ENCODE data around the gene ULBP2.
"Not testable (repeated sequence)": the region's sequence is repeated elsewhere in the genome, so short reads cannot be mapped to it uniquely, and the experiment has no call there.

ULBP2 gene, protein sequence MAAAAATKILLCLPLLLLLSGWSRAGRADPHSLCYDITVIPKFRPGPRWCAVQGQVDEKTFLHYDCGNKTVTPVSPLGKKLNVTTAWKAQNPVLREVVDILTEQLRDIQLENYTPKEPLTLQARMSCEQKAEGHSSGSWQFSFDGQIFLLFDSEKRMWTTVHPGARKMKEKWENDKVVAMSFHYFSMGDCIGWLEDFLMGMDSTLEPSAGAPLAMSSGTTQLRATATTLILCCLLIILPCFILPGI

DNA sequence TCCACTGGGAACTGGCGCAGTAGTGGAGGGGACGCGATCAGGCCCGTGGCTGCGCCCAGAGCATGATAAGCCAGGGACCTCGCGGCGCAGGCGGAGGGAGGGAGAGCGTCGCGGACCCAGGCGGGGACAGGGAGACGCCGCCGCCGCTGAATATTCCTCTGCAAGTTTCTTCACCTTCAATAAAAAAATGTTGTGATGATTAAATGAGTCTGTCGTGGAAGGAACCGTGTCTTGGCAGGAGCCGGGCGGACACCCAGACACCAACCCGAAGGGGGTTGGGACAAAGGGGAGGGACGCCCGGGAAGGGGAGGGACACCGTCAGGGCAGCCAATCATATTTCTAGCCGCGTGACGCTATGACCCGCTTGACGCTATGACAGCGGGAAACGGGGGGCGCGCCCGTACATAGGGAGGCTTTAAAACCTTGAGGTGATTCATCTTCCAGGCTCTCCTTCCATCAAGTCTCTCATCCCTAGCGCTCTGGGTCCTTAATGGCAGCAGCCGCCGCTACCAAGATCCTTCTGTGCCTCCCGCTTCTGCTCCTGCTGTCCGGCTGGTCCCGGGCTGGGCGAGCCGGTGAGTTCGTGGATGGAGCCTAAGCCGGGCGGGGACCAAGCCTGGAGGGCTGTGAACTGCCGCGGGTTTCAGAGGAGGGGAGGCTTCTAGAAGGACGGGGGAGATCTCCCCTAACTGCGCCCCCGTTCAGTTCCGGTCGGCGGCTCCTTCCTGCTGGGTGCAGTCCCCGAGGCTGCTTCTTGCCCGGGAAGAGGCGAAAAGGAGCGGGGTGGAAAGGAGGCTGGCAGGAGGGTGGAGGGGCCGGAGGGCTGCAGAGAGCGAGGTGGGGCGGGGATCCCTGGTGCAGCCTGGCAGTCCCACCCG lies at the start of gene ULBP2:
TSS of gene ULBP2 (plus strand) at position 432 of the 878 bp plus-strand sequence. CDS start at position 491, 59 bp downstream.
- peak; percentile 76 for DNase-seq (ENCODE audit: low read depth)

DNA sequence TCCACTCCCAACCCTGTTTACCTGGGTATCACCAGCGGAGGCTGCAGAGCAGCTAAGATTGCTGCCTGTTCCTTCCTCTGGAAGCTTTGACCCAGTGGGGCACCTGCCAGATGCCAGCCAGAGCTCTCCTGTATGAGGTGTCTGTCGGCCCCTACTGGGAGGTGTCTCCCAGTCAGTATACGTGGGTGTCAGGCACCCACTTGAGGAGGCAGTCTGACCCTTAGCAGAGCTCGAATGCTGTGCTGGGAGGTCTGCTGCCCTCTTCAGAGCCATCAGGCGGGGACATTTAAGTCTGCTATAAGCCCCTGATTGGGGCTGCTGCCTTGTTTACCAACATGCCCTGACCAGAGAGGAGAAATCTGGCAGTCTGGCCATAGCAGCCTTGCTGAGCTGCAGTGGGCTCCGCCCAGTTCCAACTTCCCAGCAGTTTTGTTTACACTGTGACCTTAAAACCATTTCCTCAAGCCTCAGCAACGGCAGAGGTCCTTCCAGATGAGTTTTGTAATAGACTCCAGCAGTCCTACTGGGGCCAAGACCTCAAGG lies 46.7 kb upstream of the ULBP2 start:
- DNase-seq (ENCODE audit: low read depth) = no peak

DNA sequence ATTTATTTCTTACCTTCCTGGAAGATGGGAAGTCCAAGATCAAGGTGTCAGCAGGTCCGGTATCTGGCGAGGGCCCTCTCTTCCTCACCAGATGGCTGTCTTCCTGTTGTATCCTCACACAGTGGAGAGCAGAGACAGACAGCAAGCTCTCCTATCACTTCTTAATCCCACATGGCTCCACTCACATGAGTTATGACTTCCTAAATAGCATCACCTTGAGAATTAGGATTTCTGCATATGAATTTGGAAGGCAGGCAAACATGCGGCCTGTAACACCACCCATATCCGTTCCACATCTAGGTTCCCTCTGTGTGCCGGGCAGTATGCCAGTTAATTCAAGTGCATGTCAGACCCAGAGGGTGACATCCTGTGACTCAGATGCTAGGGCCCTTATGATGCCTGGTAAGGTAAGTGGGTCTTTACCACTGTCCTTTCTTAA lies 46.0 kb upstream of the ULBP2 start:
- DNase-seq (ENCODE audit: low read depth) = peak; percentile 23

DNA sequence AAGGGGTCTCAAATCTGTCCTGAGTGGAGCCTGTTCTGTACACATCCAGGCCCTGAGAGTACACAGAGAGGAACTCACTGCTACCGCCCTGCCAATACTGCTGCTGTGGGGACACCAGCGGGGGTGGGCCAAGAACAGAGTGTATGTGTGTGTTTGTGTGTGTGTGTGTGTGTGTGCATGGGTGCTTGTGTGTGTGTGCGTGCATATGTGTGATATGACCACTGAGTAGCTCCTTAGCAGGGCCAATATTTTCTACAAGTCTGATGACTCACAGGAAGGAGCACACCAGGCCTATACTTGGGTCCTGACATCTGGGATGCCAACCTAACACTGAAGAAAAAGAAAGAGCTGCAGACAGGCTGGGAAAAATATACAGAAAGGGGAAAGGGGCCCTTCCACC lies 45.3 kb upstream of the ULBP2 start:
- DNase-seq (ENCODE audit: low read depth) = no peak

DNA sequence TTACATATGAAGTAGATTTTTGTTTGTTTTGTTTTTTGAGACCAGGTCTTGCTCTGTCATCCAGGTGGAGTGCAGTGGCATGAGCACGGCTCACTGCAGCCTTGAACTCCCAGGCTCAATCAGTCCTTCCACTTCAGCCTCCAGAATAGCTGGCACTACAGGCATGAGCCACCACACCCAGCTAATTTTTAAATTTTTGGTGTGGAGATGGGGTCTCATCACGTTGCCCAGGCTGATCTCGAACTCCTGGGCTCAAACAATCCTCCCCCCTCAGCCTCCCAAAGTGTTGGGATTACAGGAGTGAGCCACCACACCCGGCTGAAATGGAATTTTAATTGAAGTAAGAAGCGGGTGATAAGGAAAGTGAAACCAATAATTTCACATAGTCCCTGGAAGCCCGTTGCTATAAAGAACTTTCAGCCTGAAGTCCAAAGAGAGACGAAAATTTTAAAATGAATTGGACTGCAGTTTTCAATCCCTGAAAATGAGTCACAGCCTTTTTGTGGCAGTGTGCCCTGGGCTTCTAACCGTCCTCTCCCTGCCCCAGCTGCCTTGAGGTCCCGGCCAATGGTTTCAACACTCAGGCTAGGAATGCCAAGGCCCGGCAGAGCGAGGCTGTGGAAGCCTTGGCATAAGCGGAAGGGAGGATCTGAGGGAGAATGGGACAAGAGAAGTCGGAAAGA lies 44.7 kb upstream of the ULBP2 start:
- no peak for DNase-seq (ENCODE audit: low read depth)

DNA sequence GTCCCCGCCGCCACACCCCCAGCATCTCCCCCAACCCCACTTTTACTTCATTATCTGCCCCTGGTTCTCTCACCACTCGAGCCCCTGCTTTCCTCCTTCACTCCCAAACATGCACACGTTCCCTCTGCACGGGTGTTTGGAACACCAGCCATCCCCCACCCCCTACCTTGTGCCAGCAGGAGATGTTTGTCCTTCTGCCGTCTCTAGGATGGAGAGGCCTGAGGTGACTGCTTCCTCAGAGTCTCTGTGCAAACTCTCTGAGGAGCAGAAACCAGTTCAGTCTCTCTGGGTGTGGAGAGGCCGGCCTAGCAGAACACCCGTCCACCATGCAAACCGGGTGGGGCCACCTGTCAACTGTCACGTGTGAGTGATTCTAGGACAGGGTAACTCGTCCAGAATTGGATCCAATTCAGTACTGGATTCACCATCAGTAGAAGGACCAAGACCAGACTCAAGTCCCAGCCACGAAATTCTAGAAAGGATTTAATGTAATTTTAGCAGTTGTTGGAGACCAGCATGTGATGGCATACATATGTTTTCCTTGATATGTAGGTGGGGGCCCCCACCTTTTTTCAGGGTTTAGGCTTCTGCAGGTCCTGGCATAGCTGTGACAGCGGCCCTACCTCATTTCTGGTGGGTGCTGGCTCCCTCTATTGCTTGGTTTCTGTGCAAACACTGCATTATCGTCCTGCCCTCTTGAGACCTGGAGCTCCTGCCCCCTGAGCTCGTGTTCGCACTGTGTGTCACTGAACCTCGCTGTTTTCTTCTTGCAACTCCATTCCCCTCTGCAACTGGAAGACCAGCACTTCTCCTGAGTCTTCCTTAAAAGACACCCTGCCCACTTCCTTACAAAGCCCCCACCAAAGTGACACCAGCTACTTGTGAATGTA lies 43.7 kb upstream of the ULBP2 start, which contains the start of gene RAET1E:
TSS of gene RAET1E (minus strand) at position 259 of the 890 bp plus-strand sequence. CDS start 7,212 bp downstream, outside the sequence.
- DNase-seq (ENCODE audit: low read depth) = no peak

DNA sequence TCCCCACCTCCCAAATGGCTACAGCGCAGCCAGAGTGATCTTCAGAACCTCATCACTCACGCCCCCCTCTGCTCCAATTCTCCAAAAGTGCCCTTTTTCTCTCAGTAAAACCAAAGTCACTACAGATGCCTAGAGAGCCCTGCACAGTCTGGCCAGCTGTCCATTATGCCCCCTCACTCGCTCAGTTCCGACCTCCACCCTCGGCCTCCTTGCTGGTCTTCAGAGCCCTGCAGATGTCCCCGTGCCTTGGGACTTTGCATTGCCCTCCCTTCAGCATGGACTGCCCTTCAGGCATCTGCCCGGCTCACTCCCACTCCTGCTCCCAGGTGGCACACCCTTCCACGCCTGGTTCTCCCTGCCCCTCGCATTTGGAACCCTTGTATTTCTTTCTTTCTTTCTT lies 42.8 kb upstream of the ULBP2 start:
- DNase-seq (ENCODE audit: low read depth) = no peak

DNA sequence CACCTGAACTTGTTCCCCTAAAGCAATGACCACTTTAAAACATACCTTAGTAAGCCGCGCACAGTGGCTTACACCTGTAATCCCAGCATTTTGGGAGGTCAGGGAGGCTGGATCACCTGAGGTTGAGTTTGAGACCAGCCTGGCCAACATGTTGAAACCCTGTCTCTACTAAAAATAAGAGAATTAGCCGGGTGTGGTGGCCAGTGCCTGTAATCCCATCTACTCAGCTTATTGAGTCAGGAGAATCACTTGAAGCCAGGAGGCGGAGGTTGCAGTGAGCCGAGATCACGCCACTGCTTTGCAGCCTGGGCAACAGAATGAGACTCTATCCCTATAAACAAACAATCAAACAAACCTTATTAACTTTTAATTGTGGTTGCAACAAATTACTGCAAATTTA lies 42.3 kb upstream of the ULBP2 start:
- DNase-seq (ENCODE audit: low read depth) = no peak

DNA sequence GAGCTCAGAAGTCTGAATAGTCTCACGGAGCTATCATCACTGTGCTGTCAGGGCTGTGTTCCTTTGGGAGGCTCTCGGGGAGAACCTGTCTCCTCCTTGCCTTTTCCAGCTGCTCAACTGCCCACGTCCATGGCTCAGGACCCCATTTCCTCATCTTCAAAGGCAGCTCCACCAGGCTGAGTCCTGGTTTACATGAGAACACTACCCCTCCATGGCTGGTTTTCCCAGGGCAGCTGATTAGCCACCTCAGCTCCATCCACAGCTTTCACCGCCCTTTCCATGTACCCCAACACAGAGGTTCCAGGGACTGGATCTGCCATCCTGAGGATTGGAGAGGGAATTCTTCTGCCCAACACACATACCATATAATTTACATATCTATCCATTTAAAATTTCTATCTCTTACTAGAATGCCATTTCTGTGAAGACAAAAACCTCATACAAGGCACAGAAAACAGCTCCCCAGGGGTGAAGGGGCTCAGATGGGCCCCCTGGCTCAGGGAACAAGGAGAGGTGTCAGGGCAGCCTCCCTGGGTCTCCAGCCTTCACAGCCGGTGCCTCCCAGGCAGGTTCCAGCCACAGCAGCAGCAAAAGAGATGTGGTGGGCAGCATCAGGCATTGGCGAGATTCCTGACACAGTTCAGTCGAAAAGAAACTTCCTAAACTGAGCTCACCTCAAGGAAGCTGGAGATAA lies 41.7 kb upstream of the ULBP2 start:
- DNase-seq (ENCODE audit: low read depth) = no peak

DNA sequence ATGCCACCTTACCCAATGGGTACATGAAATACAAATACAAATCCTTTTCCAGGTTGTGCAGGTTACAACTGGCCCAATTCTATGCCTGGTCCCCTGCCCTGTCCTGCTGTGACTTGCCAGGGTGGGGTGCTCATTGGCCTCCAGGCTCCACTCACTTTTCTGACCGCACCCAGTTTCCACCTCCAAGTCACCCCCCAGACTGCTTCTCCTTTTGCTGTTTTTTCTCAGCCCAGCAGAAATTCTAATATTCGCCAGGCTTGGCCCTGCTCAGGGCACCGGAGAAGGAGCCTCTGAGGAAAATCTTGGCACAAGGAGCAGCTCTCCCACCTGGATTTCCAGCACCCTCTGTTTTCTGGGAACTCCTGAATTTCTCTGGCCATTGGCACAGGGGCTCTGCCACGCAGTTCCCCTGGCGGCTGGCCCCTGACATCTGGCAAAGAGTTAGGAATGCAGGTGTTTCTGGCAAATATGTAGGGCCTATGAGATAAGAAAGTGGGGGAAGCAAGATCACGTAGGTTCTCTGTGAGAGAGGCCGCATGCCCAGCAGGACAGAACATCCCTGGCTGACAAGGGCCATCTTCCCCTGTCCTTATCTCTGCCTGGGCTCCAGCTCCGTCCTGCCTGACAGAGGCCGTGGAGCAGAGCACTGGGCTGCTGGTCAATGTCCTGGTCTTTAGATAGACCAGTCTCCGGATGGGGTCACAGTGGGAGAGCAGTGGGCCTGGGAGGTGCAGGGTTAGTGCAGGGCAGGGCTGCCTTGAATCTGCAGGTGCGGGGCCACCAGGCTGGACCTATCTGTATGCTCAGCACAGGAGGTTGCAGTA lies 41.0 kb upstream of the ULBP2 start:
- DNase-seq (ENCODE audit: low read depth) = no peak

DNA sequence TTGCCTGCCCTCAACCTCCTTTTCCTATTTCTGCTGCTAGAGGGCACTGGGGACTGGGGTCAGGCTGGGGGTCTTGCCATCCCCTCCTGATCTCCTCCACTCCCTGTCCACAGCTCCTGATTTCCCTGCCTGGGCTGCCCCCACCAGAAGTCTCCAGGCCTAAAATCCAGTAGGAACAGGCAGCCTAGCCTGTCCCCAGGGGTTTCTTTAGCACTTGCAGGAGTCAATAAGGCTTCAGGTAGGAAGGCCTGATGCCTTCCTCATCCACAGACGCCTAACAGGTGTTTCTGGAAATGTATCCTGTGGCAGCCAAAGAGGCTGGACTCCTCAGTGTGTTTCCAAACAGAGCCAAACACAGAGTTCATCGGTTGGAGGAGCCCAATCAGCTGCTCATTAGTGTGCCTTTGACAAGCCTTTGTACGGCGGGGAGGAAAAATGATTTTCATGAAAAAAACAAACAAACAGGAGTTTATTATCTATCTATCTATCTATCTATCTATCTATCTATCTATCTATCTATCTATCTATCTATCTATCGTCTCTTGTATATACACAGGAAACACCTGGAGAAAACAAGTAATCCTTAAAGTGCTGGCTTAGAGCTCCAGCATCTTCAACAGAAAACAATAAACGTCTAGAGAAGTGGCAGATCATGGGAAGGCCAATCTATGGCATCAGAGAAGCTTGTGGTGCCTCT lies 40.2 kb upstream of the ULBP2 start:
- no peak for DNase-seq (ENCODE audit: low read depth)

DNA sequence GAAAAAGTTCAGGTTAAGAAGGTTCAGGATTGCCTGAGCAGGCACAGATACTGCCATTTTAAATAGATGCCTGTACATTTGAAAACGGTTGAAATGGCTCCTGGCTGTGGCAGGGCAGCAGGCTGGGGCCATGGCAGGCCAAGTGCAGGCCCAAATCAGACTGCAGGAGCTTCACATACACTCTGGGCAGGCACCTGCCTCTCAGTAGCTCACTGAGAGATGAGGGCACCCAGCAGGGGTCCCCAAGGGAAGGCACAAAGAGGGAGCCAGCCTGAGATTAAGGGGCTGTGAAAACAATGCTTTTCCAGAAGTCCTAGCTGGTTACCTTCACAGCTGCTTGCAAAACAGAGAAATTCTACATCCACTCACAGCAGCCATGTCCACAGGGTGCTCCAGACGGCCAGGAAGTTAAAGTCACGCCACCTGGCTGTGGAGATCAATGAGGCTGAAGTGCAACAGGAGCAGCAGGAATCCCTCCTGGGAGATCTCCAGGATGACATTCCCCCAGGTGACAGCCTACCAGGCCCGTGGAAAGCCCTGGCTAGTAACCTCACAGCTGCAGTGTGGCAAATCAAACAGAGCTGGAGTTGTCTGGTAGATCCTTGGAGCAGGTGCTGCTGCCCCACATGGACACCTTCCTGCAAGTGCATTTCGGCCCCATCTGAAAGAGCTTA lies 37.7 kb upstream of the ULBP2 start:
- no peak for DNase-seq (ENCODE audit: low read depth)

DNA sequence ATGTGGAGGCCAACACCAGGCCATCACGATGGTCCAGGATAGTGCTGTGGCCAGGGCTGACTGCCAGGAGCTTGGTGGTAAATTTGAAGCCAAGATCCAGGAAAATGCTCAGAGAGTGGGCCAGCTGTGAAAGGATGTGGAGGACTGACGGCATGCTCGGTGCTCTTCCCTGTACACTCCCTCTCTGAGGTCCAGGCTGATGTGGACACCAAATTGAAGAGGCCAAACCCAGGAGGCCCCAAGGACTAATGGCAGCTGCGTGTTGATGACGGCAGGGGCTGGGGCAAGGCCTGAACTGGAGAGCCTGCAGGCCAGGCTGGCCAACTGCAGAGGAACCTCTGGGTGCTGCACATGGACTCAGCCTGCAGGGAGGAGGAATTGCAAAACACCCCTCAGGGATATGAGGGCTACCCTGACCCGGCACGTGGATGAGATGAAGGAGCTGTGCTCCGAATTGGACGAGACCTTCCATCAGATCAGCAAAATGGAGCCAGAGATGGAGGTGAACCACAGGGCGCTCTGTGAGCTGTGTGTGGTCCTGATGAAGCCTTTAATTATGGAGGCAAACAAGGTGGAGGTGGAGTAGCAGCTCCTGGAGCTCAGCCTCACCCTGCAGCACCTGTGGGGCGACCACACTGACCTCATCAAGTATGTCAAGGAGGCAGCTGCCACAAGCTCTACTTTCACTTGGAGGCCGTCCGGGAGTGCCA lies 37.0 kb upstream of the ULBP2 start:
- DNase-seq (ENCODE audit: low read depth) = no peak

DNA sequence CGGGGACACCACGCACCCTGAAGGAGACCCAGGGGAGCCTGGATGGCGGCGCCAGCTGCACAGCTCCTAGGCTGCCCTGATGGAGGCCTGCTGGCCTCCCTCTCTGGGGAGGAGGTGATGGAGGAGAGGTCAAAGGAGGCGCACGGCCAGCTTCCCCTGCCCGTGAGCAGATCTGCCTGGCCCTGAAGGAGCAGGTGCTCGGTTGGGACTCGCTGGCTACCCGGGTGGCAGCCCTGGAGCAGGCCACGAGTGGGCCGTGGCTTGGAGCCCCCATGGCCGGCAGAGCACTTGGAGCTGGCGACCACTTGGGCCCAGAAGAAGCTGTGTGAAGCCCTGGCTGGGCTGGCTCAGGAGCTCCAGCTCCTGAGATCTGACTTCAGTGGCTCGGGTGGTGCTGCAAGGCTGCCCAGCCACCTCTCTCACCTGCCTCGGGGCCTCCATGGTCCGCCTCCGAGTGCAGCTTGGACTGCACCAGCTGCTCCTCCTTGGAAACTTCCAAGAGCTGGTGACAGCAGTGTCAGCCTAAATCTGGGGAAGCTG lies 36.4 kb upstream of the ULBP2 start:
- no peak for DNase-seq (ENCODE audit: low read depth)

DNA sequence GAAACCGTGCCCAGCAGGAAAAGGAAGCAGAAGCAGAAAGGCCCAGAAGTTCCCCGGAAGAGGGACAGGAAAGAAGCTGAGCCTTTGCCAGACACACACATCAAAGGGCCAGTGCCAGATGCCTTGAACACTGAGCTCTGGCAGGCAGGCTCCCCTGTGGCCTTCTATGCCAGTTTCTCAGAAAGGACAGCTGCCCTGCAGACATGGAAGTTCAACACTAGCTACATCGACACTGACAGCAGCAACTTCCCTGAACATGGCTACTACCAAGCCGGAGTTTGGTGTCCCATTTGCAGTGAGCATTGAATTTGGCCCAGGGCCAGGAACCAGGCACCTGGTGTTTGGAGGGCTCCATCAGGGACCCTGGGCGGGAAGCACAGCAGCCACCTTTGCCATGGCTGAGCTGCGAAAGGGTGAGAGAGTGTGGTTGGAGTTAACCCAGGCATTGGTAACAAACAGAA lies 35.9 kb upstream of the ULBP2 start:
- DNase-seq (ENCODE audit: low read depth) = no peak

DNA sequence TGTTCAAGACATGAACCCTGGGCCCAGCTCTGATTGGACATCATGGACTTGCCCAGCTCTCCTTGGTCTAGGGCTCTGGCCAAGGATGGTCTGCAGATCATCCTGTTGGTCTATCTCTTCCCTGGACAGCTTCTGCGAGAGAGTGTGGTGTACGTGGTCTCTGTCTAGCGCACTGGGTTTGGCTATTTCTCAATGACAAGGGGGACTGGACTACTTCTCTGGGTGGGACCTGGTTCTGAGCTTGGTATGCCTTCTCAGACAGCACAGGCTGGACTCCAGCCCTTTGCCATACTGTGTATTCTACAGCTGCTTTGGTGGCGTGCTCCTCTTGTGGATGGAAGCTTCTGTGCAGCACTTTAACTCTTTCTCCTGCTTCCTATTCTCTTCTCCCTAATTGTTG lies 35.4 kb upstream of the ULBP2 start:
- DNase-seq (ENCODE audit: low read depth) = no peak

DNA sequence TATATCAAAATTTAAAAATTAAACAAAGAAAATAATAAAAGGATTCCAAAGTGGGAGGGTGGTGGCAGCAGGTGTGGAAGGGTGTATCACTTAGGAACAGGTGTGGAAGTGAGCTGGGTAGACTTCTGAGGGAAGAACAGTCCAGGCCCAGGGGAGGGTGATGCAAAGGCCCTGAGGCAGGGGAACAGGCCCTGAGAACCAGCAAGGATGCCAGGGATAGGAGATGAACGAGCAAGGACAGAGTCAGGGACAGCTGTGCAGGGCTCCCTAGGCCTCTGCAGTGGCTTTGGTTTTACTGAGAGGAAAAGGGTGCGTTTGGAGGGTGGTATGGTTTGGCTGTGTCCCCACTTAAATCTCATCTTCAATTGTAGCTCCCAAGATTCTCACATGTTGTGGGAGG lies 34.5 kb upstream of the ULBP2 start:
- DNase-seq (ENCODE audit: low read depth) = no peak

DNA sequence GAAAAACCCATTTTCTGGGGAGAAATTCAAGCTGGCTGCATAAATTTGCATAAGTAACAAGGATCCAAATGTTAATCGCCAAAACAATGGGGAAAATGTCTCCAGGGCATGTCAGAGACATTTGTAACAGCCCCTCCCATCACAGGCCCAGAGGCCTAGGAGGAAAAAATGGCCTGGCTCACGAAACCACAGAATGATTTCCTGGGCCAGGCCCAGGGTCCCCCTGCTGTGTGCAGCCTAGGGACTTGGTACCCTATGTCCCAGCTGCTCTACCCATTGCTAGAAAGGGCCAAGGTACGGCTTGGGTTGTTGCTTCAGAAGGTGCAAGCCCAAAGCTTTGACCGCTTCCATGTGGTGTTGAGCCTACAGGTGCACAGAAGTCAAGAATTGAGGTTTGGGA lies 33.3 kb upstream of the ULBP2 start:
- not testable (repeated sequence) for DNase-seq (ENCODE audit: low read depth)

Measured in activated T-cell treated with anti-CD3 and anti-CD28 coated beads for 1 hour (primary cell).